HepG2 (cell line): Measurements from ENCODE around the gene PTCRA. TPM values are rescaled to one million over a fixed set of nuclear protein-coding genes. Genes with fewer than 3 reads are reported as not detected.

Experiments used
- NCOA1 ChIP-seq: sonication (generic); formaldehyde crosslinking; IDR thresholded peaks from 2 replicates; pipeline ENCODE4 v1.9.0; 2021; ENCODE audit warnings: missing genetic modification reagents
- NPAS2 ChIP-seq: sonication (generic); formaldehyde crosslinking; IDR thresholded peaks from 2 replicates; pipeline ENCODE4 v1.8.0; 2022; ENCODE audit warnings: mild to moderate bottlenecking, missing genetic modification reagents, borderline replicate concordance
- NR2F1 ChIP-seq, 2 experiments: fragments of 450-650 bp in 1 of 2; formaldehyde crosslinking in 1 of 2; IDR thresholded peaks; 2 replicates each; pipeline versions ENCODE4 v1.5.0 to v1.6.1; 2016 to 2020; ENCODE audit warnings: mild to moderate bottlenecking in 1 of 2, missing compliant biosample characterization in 1 of 2, missing genetic modification reagents in 1 of 2, moderate library complexity in 1 of 2
- SUZ12 ChIP-seq: fragments of 150-350 bp; IDR thresholded peaks from 2 replicates; pipeline ENCODE4 v1.6.1; 2014; ENCODE audit warnings: low read depth, low read length
- TBL1XR1 ChIP-seq: fragments of 150-350 bp; IDR thresholded peaks from 2 replicates; pipeline ENCODE4 v1.6.1; 2014; ENCODE audit warnings: borderline replicate concordance, low read length; ENCODE audit not compliant: partially characterized antibody
- YEATS2 ChIP-seq: sonication (generic); formaldehyde crosslinking; IDR thresholded peaks from 2 replicates; pipeline ENCODE4 v1.4.0; 2020; ENCODE audit warnings: missing genetic modification reagents, borderline replicate concordance
- ZBTB42 ChIP-seq: sonication (generic); formaldehyde crosslinking; IDR thresholded peaks from 2 replicates; pipeline ENCODE4 v1.5.0; 2020; ENCODE audit warnings: mild to moderate bottlenecking, missing genetic modification reagents
- ZNF143 ChIP-seq: sonication (generic); formaldehyde crosslinking; IDR thresholded peaks from 2 replicates; pipeline ENCODE4 v1.4.0; 2020; ENCODE audit warnings: missing genetic modification reagents
- ZNF282 ChIP-seq: fragments of 450-650 bp; IDR thresholded peaks from 2 replicates; pipeline ENCODE4 v1.6.1; 2018; ENCODE audit not compliant: partially characterized antibody
- ZNF556 ChIP-seq: sonication (generic); formaldehyde crosslinking; IDR thresholded peaks from 2 replicates; pipeline ENCODE4 v1.4.0; 2020; ENCODE audit warnings: mild to moderate bottlenecking, missing genetic modification reagents, borderline replicate concordance
- ZNF83 ChIP-seq: sonication (generic); formaldehyde crosslinking; IDR thresholded peaks from 2 replicates; pipeline ENCODE4 v1.4.0; 2020; ENCODE audit warnings: missing genetic modification reagents, mild to moderate bottlenecking, borderline replicate concordance
- ZSCAN21 ChIP-seq: sonication (generic); formaldehyde crosslinking; IDR thresholded peaks from 2 replicates; pipeline ENCODE4 v1.8.0; 2022; ENCODE audit warnings: mild to moderate bottlenecking, missing genetic modification reagents, moderate library complexity, borderline replicate concordance
- polyA plus RNA-seq, 8 experiments: library from polyadenylated mRNA; depleted of rRNA in 3 of 8; stranded (reverse) in 7 of 8; unstranded in 1 of 8; fragments of >200 nt; fragmentation: Illumina TruSeq in 4 of 8; extraction: Trizol in 4 of 8; gene quantifications; 2 replicates each; pipeline versions ENCODE4 v1.2.1 to v1.2.3, GENCODE V29; 2011 to 2016; ENCODE audit warnings: low read depth in 4 of 8, missing spikeins in 1 of 8, mixed read lengths in 1 of 8; ENCODE audit not compliant: insufficient read depth in 1 of 8
- total RNA-seq, 5 experiments: library from RNA; depleted of rRNA; stranded (reverse); fragments of >200 nt; fragmentation: Illumina TruSeq; extraction: Trizol; gene quantifications; 2 replicates each; pipeline ENCODE4 v1.2.3, GENCODE V29; 2016; ENCODE audit warnings: low read depth in 1 of 5
- TF ChIP-seq, protein P1 (sequence below): sonication (generic); formaldehyde crosslinking; IDR thresholded peaks from 2 replicates; pipeline ENCODE4 v1.5.0; 2020; ENCODE audit warnings: missing genetic modification reagents
- TF ChIP-seq, protein P2 (sequence below): sonication (generic); formaldehyde crosslinking; IDR thresholded peaks from 2 replicates; pipeline ENCODE4 v1.9.0; 2022; ENCODE audit warnings: missing genetic modification reagents, mild to moderate bottlenecking, borderline replicate concordance
- TF ChIP-seq, protein P3 (sequence below): sonication (generic); formaldehyde crosslinking; IDR thresholded peaks from 2 replicates; pipeline ENCODE4 v1.4.0; 2020; ENCODE audit warnings: missing genetic modification reagents, borderline replicate concordance
- TF ChIP-seq, protein P4 (sequence below): sonication (generic); formaldehyde crosslinking; IDR thresholded peaks from 2 replicates; pipeline ENCODE4 v1.4.0; 2020; ENCODE audit warnings: mild to moderate bottlenecking, missing genetic modification reagents
- TF ChIP-seq, protein P5 (sequence below): sonication (generic); formaldehyde crosslinking; IDR thresholded peaks from 2 replicates; pipeline ENCODE4 v1.4.0; 2020; ENCODE audit warnings: missing genetic modification reagents
- TF ChIP-seq, protein P6 (sequence below): sonication (generic); formaldehyde crosslinking; IDR thresholded peaks from 2 replicates; pipeline ENCODE4 v1.5.0; 2020; ENCODE audit warnings: missing genetic modification reagents

Gene PTCRA
- total and polyA plus RNA-seq, 2 of the 13 experiments (the other 11 are each of a cell fraction or from before 2014, with no cell fraction given): not detected

DNA sequence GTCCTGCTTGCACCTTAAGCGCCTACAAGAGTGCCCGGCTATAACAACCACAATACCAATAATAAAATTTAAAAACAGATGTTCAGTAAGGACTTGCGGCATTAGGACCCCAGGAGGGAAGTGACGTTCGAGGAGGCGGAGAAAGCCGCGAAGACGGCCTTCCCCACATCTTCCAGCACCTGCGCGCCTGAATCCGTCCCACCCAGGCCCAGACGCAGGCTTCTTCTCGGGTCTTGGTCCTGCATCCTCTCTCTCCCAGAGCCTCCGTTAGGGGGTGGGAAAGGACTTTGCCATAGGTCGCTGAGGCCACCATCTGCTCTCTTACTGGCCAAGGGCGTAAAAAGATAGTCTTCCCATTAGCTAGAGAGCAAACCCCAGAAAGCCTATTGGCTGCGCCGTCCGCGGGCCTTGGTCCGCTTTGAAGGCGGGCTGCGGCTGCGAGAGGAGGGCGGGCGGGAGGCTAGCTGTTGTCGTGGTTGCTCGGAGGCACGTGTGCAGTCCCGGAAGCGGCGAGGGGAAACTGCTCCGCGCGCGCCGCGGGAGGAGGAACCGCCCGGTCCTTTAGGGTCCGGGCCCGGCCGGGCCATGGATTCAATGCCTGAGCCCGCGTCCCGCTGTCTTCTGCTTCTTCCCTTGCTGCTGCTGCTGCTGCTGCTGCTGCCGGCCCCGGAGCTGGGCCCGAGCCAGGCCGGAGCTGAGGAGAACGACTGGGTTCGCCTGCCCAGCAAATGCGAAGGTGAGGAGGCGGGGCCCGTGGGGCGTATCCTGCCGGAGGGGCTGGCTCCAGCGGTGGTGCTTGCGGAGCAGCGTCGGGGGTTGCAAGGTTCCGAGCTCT is 13.3 kb downstream of the PTCRA start, which contains the start of gene CNPY3 (continued):
- TF ChIP-seq ZNF556 (CRISPR knock-in tag) (peak; percentile 99), NCOA1 (peak; percentile 95), TBL1XR1 (no peak), ZNF282 (no peak), ZBTB42 (CRISPR knock-in tag) (peak; percentile 97), NR2F1 (CRISPR knock-in tag; IDR thresholded peaks at IDR 0.05) (peak in 1 of 2 experiments; percentile 3; a peak in 1 of 4 replicates), YEATS2 (peak; percentile 83), ZNF143 (CRISPR knock-in tag) (peak; percentile 58; the same call in 1 of the 2 replicates), ZNF83 (CRISPR knock-in tag) (peak; percentile 98), NPAS2 (CRISPR knock-in tag) (peak; percentile 85; the same call in 1 of the 2 replicates), SUZ12 (no peak), ZSCAN21 (peak; percentile 99)
- TF ChIP-seq, protein P1, sequence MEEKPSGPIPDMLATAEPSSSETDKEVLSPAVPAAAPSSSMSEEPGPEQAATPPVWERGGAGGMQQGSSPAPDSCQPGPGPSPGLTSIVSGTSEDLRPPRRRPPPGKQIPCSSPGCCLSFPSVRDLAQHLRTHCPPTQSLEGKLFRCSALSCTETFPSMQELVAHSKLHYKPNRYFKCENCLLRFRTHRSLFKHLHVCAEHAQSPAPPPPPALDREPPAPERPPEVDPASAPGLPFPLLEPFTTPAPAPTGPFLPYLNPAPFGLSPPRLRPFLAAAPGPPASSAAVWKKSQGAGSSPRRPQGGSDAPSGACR (CRISPR knock-in tag): peak; percentile 76; the same call in 1 of the 2 replicates
- TF ChIP-seq, protein P2, sequence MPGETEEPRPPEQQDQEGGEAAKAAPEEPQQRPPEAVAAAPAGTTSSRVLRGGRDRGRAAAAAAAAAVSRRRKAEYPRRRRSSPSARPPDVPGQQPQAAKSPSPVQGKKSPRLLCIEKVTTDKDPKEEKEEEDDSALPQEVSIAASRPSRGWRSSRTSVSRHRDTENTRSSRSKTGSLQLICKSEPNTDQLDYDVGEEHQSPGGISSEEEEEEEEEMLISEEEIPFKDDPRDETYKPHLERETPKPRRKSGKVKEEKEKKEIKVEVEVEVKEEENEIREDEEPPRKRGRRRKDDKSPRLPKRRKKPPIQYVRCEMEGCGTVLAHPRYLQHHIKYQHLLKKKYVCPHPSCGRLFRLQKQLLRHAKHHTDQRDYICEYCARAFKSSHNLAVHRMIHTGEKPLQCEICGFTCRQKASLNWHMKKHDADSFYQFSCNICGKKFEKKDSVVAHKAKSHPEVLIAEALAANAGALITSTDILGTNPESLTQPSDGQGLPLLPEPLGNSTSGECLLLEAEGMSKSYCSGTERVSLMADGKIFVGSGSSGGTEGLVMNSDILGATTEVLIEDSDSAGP (CRISPR knock-in tag): peak; percentile 97
- TF ChIP-seq, protein P3, sequence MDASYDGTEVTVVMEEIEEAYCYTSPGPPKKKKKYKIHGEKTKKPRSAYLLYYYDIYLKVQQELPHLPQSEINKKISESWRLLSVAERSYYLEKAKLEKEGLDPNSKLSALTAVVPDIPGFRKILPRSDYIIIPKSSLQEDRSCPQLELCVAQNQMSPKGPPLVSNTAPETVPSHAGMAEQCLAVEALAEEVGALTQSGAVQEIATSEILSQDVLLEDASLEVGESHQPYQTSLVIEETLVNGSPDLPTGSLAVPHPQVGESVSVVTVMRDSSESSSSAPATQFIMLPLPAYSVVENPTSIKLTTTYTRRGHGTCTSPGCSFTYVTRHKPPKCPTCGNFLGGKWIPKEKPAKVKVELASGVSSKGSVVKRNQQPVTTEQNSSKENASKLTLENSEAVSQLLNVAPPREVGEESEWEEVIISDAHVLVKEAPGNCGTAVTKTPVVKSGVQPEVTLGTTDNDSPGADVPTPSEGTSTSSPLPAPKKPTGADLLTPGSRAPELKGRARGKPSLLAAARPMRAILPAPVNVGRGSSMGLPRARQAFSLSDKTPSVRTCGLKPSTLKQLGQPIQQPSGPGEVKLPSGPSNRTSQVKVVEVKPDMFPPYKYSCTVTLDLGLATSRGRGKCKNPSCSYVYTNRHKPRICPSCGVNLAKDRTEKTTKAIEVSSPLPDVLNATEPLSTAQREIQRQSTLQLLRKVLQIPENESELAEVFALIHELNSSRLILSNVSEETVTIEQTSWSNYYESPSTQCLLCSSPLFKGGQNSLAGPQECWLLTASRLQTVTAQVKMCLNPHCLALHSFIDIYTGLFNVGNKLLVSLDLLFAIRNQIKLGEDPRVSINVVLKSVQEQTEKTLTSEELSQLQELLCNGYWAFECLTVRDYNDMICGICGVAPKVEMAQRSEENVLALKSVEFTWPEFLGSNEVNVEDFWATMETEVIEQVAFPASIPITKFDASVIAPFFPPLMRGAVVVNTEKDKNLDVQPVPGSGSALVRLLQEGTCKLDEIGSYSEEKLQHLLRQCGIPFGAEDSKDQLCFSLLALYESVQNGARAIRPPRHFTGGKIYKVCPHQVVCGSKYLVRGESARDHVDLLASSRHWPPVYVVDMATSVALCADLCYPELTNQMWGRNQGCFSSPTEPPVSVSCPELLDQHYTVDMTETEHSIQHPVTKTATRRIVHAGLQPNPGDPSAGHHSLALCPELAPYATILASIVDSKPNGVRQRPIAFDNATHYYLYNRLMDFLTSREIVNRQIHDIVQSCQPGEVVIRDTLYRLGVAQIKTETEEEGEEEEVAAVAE (CRISPR knock-in tag): peak; percentile 81
- TF ChIP-seq, protein P4, sequence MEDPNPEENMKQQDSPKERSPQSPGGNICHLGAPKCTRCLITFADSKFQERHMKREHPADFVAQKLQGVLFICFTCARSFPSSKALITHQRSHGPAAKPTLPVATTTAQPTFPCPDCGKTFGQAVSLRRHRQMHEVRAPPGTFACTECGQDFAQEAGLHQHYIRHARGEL (CRISPR knock-in tag): no peak
- TF ChIP-seq, protein P5, sequence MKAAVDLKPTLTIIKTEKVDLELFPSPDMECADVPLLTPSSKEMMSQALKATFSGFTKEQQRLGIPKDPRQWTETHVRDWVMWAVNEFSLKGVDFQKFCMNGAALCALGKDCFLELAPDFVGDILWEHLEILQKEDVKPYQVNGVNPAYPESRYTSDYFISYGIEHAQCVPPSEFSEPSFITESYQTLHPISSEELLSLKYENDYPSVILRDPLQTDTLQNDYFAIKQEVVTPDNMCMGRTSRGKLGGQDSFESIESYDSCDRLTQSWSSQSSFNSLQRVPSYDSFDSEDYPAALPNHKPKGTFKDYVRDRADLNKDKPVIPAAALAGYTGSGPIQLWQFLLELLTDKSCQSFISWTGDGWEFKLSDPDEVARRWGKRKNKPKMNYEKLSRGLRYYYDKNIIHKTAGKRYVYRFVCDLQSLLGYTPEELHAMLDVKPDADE: no peak
- TF ChIP-seq, protein P6, sequence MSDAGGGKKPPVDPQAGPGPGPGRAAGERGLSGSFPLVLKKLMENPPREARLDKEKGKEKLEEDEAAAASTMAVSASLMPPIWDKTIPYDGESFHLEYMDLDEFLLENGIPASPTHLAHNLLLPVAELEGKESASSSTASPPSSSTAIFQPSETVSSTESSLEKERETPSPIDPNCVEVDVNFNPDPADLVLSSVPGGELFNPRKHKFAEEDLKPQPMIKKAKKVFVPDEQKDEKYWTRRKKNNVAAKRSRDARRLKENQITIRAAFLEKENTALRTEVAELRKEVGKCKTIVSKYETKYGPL: peak; percentile 64; the same call in 1 of the 2 replicates
